ENCODE measurements around the gene PORCN.

DNA sequence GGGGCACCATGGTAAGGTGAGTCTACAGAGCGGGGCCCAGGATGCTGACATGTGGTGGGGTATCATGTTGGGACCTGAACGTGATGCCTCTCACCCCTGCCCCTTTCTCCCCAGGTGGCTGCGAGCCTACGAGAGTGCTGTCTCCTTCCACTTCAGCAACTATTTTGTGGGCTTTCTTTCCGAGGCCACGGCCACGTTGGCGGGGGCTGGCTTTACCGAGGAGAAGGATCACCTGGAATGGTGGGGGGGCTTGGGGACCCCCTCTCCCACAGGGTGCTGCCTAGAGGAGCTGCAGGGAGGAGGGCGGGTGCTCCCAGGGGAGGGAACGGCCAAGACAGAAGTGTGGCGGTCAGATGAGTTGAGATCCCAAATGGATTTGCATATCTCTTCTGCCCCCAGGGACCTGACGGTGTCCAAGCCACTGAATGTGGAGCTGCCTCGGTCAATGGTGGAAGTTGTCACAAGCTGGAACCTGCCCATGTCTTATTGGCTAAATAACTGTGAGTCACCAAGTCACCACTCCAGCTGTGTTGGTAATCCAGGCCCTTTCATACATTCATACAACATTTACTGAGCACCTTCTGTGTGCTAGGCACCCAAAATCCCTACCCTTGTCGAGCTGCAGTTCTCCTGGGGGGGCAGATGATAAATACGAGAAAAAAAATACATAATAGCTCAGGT, 5.5 kb downstream of the PORCN start:
- TF ChIP-seq SIN3A (IDR thresholded peaks at IDR 0.05; ENCODE audit: borderline replicate concordance in 2 of 2, control insufficient read depth in 1 of 2, low read depth in 2 of 2, low read length in 2 of 2): no peak
- TF ChIP-seq PHF21A (IDR thresholded peaks at IDR 0.05; ENCODE audit: borderline replicate concordance, low read depth): no peak
- TF ChIP-seq HDAC6 (IDR thresholded peaks at IDR 0.05; ENCODE audit: low read depth, low read length): no peak
- TF ChIP-seq NFYB (IDR thresholded peaks at IDR 0.05; ENCODE audit: extremely low read depth, insufficient read length): no peak
- TF ChIP-seq ZNF717 (CRISPR knock-in tag; IDR thresholded peaks at IDR 0.05): no peak
- no peak for TF ChIP-seq SP2 (IDR thresholded peaks at IDR 0.05; ENCODE audit: extremely low read depth, low read depth, low read length, poor library complexity, severe bottlenecking)
- TF ChIP-seq FOXA3 (CRISPR knock-in tag; conservative IDR thresholded peaks at IDR 0.05 in 1 of 2, IDR thresholded peaks at IDR 0.05 in 1 of 2): no peak
- no peak for TF ChIP-seq MYC (IDR thresholded peaks at IDR 0.05; ENCODE audit: low read depth, low read length)
- TF ChIP-seq MYC (CRISPR knock-in tag; IDR thresholded peaks at IDR 0.05; ENCODE audit: borderline replicate concordance, low read depth): no peak
- TF ChIP-seq JUNB (CRISPR knock-in tag; conservative IDR thresholded peaks at IDR 0.05): no peak
- TF ChIP-seq ZSCAN29 (IDR thresholded peaks at IDR 0.05): no peak
- no peak for TF ChIP-seq GABPA (tag; conservative IDR thresholded peaks at IDR 0.05; ENCODE audit: low read depth)
- no peak for TF ChIP-seq NUFIP1 (IDR thresholded peaks at IDR 0.05; ENCODE audit: partially characterized antibody)
- TF ChIP-seq NFRKB (IDR thresholded peaks at IDR 0.05; ENCODE audit: low read depth): no peak
